GM12878 (cell line): ENCODE measurements around the gene ZSCAN4. TPM values are rescaled to one million over a fixed set of nuclear protein-coding genes. Genes with fewer than 3 reads are reported as not detected.

Experiments used
- ATAC-seq: fragments of 200-7000 bp; cut with Tn5 transposase; 3 replicates; pipeline ENCODE4 v1.9.1; 2020; ENCODE audit warnings: mild to moderate bottlenecking, moderate library complexity
- BruUV-seq: library from RNA; stranded (reverse); fragments of 400-500 nt; replicated peaks from 2 replicates; lab custom pipeline; 2021; lab: Mats Ljungman, UMichigan
- CTCF ChIA-PET: fragments of 300-600 bp; sonication (Branson Sonifier 250); formaldehyde crosslinking; extraction: SDS; loops from one replicate; lab custom pipeline; 2021; ENCODE audit warnings: inconsistent platforms; lab: Yijun Ruan, JAX
- POLR2A ChIA-PET: fragments of 350-600 bp; formaldehyde crosslinking; extraction: SDS; loops from one replicate; lab custom pipeline; 2021; ENCODE audit warnings: inconsistent platforms; lab: Charles Lee
- RAD21 ChIA-PET: fragments of 300-600 bp; sonication (Branson Sonifier 250); formaldehyde crosslinking; loops from one replicate; lab custom pipeline; 2023; ENCODE audit warnings: antibody characterized with exemption; ENCODE audit not compliant: unreplicated experiment; lab: Charles Lee
- SMC1A ChIA-PET: fragments of 300-600 bp; sonication (Branson Sonifier 250); formaldehyde crosslinking; loops from one replicate; lab custom pipeline; 2023; ENCODE audit not compliant: unreplicated experiment, uncharacterized antibody; lab: Charles Lee
- DNase-seq: peaks from one replicate; pipeline ENCODE4 v3.0.0-alpha.2; 2011; ENCODE audit warnings: low read depth, low spot score
- FAIRE-seq: peaks from 3 replicates; lab custom pipeline; 2011; peaks lifted over from hg19 to GRCh38; lab: Jason Lieb, UNC
- H2AFZ ChIP-seq: 2 replicates; pipeline ENCODE4 v1.6.0; 2011; ENCODE audit warnings: low read depth, low read length, control low read depth; ENCODE audit not compliant: control insufficient read depth
- H3K27ac ChIP-seq: 2 replicates; pipeline ENCODE4 v1.5.1; 2011; ENCODE audit warnings: control low read depth; ENCODE audit not compliant: control insufficient read depth, insufficient read depth
- H3K27me3 ChIP-seq, 2 experiments: replicated peaks in 1 of 2; 2 replicates each; pipeline versions ENCODE4 v1.6.0 to v1.6.1; 2011; ENCODE audit warnings: low read length in 1 of 2; ENCODE audit not compliant: control insufficient read depth in 2 of 2, insufficient read depth in 2 of 2
- H3K36me3 ChIP-seq, 2 experiments: 2 replicates each; pipeline ENCODE4 v1.5.1; 2011; ENCODE audit warnings: low read length in 1 of 2; ENCODE audit not compliant: control insufficient read depth in 2 of 2, insufficient read depth in 2 of 2
- H3K4me1 ChIP-seq: 2 replicates; pipeline ENCODE4 v1.6.1; 2011; ENCODE audit warnings: mild to moderate bottlenecking, low read length, moderate library complexity, mixed read lengths; ENCODE audit not compliant: control insufficient read depth, insufficient read depth
- H3K4me2 ChIP-seq: 2 replicates; pipeline ENCODE4 v1.6.0; 2011; ENCODE audit warnings: control low read depth; ENCODE audit not compliant: control insufficient read depth, insufficient read depth
- H3K4me3 ChIP-seq: fragments of 200-600 bp; sonication (generic); 2 replicates; pipeline ENCODE4 v1.5.1; 2016
- H3K79me2 ChIP-seq: 2 replicates; pipeline ENCODE4 v1.6.0; 2011; ENCODE audit warnings: low read length; ENCODE audit not compliant: control insufficient read depth, insufficient read depth
- H3K9ac ChIP-seq: 2 replicates; pipeline ENCODE4 v1.8.0; 2011; ENCODE audit warnings: low read length, control low read depth, mixed read lengths; ENCODE audit not compliant: control insufficient read depth, insufficient read depth
- H3K9me3 ChIP-seq: replicated peaks from 3 replicates; pipeline ENCODE4 v1.5.1; 2011; ENCODE audit warnings: mild to moderate bottlenecking, low read length; ENCODE audit not compliant: control insufficient read depth, insufficient read depth
- H4K20me1 ChIP-seq: 2 replicates; pipeline ENCODE4 v1.6.0; 2011; ENCODE audit not compliant: control insufficient read depth, insufficient read depth
- CHD4 ChIP-seq: fragments of 200-600 bp; sonication (generic); IDR thresholded peaks from 2 replicates; pipeline ENCODE4 v1.6.1; 2016; ENCODE audit warnings: mild to moderate bottlenecking
- REST ChIP-seq: IDR thresholded peaks from 2 replicates; pipeline ENCODE4 v1.6.1; 2012; ENCODE audit warnings: mild to moderate bottlenecking, low read depth, low read length
- SREBF1 ChIP-seq: IDR thresholded peaks from 2 replicates; pipeline ENCODE4 v1.6.1; 2012; ENCODE audit warnings: mild to moderate bottlenecking, low read length
- WGBS: methylation state at CpG from one replicate; pipeline ENCODE4 v1.1.6; 2016; ENCODE audit warnings: low lambda C conversion rate; ENCODE audit not compliant: insufficient replicate concordance, insufficient coverage; ENCODE audit errors: missing lambda C conversion rate; 5-methylcytosine and 5-hydroxymethylcytosine counted together
- in situ Hi-C: fragments of 300-500 bp; cut with MboI; formaldehyde crosslinking; loops from 9 replicates; pipeline ENCODE4 v1.14.3; 2018; ENCODE audit warnings: mixed read lengths
- intact Hi-C: fragments of 100-400 bp; cut with micrococcal nuclease; formaldehyde crosslinking; loops from one replicate; pipeline ENCODE4 v1.14.2; 2022; ENCODE audit not compliant: unreplicated experiment
- polyA plus RNA-seq, 11 experiments: library from polyadenylated mRNA; depleted of rRNA in 4 of 11; unstranded in 6 of 11; stranded (reverse) in 5 of 11; fragments of >200 nt; fragmentation: Nextera tagmentation in 4 of 11; fragmentation: Illumina TruSeq in 1 of 11; extraction: Ambion mirVana in 4 of 11; extraction: Trizol in 1 of 11; gene quantifications; 1 replicate in 1 of 11; 2 replicates in 10 of 11; pipeline versions ENCODE4 v1.2.1 to v1.2.3, GENCODE V29; 2011 to 2016; ENCODE audit warnings: inconsistent platforms in 2 of 11, missing spikeins in 2 of 11, low read depth in 1 of 11
- total RNA-seq, 4 experiments: library from RNA; depleted of rRNA in 3 of 4; stranded (reverse); fragments of >200 nt in 3 of 4; fragmentation: Illumina TruSeq in 1 of 4; extraction: Trizol in 1 of 4; gene quantifications; 2 replicates each; pipeline versions ENCODE4 v1.2.1 to v1.2.3, GENCODE V29; 2013 to 2021

Gene ZSCAN4
- total and polyA plus RNA-seq, 10 of the 15 experiments (the other 5 are each of a cell fraction or from before 2014, with no cell fraction given): 0.04 to 0.10 (median 0.06) TPM; not detected in 7

- TF ChIP-seq REST (no peak), CHD4 (no peak)
- TF ChIP-seq, all 136 proteins: peak for 0
Measured at GRCh38 chr19:57665261-57665806, 3.4 kb upstream of the ZSCAN4 start (continued).

- RAD21 ChIA-PET: no interaction called here
- no peak overlapping the region for H3K9ac ChIP-seq
- CTCF ChIA-PET: no interaction called here
- H3K27ac ChIP-seq: no peak overlapping the region
- no peaks in the 10 kb centered on the region; the same call in 2 of the 3 replicates for H3K9me3 ChIP-seq
- no peaks in the 10 kb centered on the region for H3K79me2 ChIP-seq
- peak; percentile 45; the same call in 1 of the 2 replicates for TF ChIP-seq REST
- no peak for TF ChIP-seq SREBF1
- TF ChIP-seq, all 136 proteins: peak for 1
- POLR2A ChIA-PET: no interaction called here
- intact Hi-C loops (no loop called here), in situ Hi-C loops (no loop called here)
- FAIRE-seq (no peak), ATAC-seq (no peak), DNase-seq (no peak)
- Histone ChIP-seq H3K4me2 (no peak overlapping the region), H3K36me3 (no peaks in the 10 kb centered on the region), H4K20me1 (no peaks in the 10 kb centered on the region), H2AFZ (no peak overlapping the region), H3K4me1 (no peaks in the 10 kb centered on the region), H3K27me3 (no peaks in the 10 kb centered on the region; a peak in 1 of 4 replicates), H3K4me3 (no peak overlapping the region)
- WGBS: 50% methylated on average over 1 of the region's 1 CpG
- SMC1A ChIA-PET: no interaction called here
- no TSS peak for BruUV-seq
Measured at GRCh38 chr19:57667228-57667627, 1.5 kb upstream of the ZSCAN4 start.
